GM12801 (cell line): ENCODE measurements around the gene COL5A1.

Experiments used
- TF ChIP-seq, protein P1 (sequence below): IDR thresholded peaks from one replicate; pipeline ENCODE4 v1.5.1; 2011; ENCODE audit warnings: control low read depth; ENCODE audit not compliant: insufficient read length; ENCODE audit errors: extremely low read depth

COL5A1 gene

DNA sequence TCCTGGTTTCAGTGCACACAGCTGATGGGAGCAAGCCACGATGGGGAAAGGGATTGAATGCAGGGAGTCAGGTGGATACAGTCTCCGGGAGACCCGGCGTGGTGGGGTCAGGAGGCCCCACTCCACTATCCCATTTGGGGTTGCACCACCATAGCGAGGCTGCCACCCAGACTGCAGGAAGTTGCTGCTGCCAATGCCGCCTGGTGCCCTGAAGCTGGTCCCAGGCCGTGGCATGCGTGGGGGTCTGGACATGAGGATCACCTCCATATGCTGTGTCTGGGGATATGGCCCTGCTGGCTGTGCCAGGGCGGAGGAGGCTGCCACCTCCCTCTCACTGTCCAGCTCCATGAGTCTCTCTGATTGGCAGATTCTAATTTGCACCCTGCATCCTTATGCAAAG is 45.3 kb downstream of the COL5A1 start:
- TF ChIP-seq, protein P1, sequence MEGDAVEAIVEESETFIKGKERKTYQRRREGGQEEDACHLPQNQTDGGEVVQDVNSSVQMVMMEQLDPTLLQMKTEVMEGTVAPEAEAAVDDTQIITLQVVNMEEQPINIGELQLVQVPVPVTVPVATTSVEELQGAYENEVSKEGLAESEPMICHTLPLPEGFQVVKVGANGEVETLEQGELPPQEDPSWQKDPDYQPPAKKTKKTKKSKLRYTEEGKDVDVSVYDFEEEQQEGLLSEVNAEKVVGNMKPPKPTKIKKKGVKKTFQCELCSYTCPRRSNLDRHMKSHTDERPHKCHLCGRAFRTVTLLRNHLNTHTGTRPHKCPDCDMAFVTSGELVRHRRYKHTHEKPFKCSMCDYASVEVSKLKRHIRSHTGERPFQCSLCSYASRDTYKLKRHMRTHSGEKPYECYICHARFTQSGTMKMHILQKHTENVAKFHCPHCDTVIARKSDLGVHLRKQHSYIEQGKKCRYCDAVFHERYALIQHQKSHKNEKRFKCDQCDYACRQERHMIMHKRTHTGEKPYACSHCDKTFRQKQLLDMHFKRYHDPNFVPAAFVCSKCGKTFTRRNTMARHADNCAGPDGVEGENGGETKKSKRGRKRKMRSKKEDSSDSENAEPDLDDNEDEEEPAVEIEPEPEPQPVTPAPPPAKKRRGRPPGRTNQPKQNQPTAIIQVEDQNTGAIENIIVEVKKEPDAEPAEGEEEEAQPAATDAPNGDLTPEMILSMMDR: no peak

DNA sequence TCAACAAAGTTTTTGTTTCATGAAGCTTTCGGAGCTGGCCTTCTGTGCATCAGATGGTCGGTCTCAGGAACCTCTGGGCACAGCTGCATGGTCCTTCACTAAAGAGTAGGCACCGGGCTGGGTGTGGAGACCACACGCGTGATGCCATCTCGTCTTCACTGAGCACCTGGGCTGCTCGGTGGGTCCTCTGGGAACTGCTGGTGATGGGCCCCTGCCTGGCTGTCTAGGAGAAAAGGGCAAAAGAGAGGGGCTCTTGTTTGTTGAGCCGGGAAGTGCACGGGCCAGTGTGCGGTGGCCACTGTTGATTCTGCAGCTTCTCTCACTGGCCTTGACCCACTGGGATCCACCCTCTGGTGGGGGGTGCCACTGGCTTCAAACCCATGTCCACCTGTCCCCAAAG is 46.0 kb downstream of the COL5A1 start:
- TF ChIP-seq, protein P1: no peak

DNA sequence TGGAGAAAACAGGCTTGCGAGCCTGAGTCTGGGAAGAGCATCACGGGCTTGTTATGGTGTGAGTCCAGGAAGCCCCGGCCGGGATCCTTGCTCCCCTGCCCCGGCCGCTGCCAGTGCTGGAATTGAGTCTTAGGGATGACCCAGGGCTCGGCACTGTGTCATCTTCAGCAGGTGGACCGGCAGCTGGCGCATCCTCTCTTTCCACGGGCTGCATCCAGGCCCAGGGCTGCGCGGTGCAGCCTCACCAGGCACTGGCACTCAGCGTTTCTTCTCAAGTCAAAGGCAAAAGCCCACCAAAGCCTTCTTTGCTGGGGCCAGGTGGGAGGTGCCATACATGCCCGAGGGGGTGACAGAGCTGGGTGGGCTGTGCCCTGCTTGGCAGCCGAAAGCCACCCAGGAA is 46.6 kb downstream of the COL5A1 start:
- TF ChIP-seq, protein P1: no peak

DNA sequence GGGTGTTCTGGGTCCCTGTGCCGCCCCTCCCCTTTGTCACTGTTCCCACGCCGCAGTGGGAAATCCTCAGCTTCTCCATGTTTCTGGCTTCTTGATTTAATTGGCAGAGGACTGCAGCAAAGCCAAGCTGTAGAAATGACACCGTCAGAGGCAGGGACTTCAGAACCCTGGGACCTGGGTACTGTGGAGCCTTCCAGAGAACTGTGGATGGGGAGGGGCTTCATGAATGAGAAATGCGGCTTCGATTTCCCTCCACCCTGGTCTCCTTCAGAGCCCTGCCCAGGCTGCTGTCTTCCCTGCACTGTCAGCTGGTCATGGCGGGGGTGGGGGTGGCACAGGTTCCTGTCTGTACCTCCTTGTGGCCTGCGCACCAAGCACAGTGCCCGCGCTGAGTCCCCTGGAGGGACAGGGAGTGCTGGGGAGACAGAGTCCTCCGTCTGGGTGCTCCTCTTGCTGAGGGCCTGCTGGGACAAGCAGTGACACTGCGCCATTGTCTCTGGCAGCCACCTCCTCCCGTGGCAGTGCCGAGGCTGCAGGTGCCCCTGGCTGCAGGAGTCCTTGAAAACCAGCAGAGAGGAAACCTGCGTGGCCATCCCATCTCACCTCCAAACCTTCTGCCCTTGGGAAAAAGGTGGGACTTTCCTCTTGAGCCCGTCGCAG is 47.2 kb downstream of the COL5A1 start:
- TF ChIP-seq, protein P1: no peak

- TF ChIP-seq, protein P1: no peak
Observed at GRCh38 chr9:134689321-134690181, 47.9 kb downstream of the COL5A1 start.

DNA sequence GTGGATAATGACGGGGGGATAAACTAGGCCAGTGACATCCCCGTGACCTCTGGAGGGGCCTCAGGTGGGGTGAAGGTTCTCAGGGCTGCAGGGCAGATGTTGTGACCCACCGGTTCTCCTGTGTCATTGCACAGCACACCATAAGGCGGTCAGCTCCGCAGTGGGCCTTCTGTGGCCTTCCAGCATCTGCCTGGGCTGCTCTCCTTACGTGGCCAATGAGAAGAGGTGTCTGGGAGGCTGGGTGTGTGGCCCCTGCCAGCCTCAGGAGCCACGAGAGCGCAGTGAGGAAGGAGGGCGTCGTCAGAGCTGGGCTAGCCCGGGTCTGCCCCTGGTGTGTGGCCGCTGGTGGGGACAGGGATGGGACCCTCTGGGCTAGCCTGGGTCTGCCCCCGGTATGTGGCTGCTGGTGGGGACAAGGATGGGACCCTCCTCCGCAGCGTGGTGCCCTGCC is 48.7 kb downstream of the COL5A1 start:
- TF ChIP-seq, protein P1: no peak

DNA sequence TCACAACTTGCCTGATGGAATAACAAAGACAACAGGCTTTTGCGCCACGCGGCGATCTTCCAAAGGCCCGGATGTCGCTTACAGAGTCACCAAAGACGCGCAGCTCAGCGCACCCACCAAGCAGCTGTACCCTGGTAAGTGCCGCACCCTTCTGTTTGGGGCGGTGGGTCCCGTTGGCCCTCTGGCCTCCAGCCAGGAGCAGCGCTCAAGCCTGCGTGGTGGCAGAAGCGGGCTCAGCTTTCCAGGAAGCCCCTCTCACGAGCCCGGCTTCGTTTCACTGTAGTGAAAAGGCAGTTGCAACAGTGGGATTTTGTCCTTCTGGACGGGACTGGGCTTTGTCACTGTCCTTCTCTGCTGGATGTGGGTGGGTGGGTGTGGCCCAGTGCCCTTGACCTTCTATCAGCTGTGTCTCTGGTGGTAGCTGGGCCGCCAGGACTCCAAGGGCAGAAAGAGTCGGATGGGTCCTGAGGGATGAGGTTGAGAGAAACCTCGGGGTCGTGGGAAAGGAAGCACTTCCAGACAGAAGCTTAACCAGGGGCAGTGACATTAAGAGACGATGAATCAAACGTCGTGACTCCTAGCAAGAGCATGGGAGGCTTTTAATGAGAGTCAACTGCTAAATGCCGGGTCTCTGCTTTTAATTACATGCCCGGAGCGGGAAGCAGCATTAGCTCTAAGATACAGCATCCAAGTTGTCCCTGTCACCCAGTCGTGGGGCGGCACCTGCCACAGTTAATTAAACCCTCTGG is 49.5 kb downstream of the COL5A1 start:
- TF ChIP-seq, protein P1: no peak
